ENCODE data around the gene IL34.

IL34 gene

GRCh38 chr16:70687671-70688245 lies 41.4 kb downstream of the IL34 start:
- DNase-seq (ENCODE audit: low read depth in 2 of 3, low spot score in 2 of 3): no peak

- DNase-seq (ENCODE audit: low read depth in 2 of 3, low spot score in 2 of 3): no peak
These were observed 41.9 kb downstream of the IL34 start for GRCh38 chr16:70688246-70688742.

GRCh38 chr16:70689035-70689969 lies 42.9 kb downstream of the IL34 start:
- no peak for DNase-seq (ENCODE audit: low read depth in 2 of 3, low spot score in 2 of 3)

GRCh38 chr16:70689970-70690891 lies 43.9 kb downstream of the IL34 start:
- no peak for DNase-seq (ENCODE audit: low read depth in 2 of 3, low spot score in 2 of 3)

GRCh38 chr16:70691223-70692129 lies 45.1 kb downstream of the IL34 start:
- no peak for DNase-seq (ENCODE audit: low read depth in 2 of 3, low spot score in 2 of 3)

- no peak for DNase-seq (ENCODE audit: low read depth in 2 of 3, low spot score in 2 of 3)
These were observed 45.9 kb downstream of the IL34 start for GRCh38 chr16:70692130-70692872.

GRCh38 chr16:70692873-70693671 lies 46.7 kb downstream of the IL34 start:
- DNase-seq (ENCODE audit: low read depth in 2 of 3, low spot score in 2 of 3): no peak

- DNase-seq (ENCODE audit: low read depth in 2 of 3, low spot score in 2 of 3): no peak
These were observed 47.9 kb downstream of the IL34 start for GRCh38 chr16:70694088-70694867.

GRCh38 chr16:70694868-70695218 lies 48.5 kb downstream of the IL34 start:
- DNase-seq (ENCODE audit: low read depth in 2 of 3, low spot score in 2 of 3): no peak

GRCh38 chr16:70695331-70696070 lies 49.1 kb downstream of the IL34 start:
- no peak for DNase-seq (ENCODE audit: low read depth in 2 of 3, low spot score in 2 of 3)

- DNase-seq (ENCODE audit: low read depth in 2 of 3, low spot score in 2 of 3): no peak
These were observed 50.0 kb downstream of the IL34 start for GRCh38 chr16:70696355-70696754.

GRCh38 chr16:70696952-70697593 lies 50.7 kb downstream of the IL34 start:
- no peak for DNase-seq (ENCODE audit: low read depth in 2 of 3, low spot score in 2 of 3)

GRCh38 chr16:70697594-70698170 lies 51.3 kb downstream of the IL34 start:
- no peak for DNase-seq (ENCODE audit: low read depth in 2 of 3, low spot score in 2 of 3)

- DNase-seq (ENCODE audit: low read depth in 2 of 3, low spot score in 2 of 3): no peak
These were observed 52.5 kb downstream of the IL34 start for GRCh38 chr16:70698901-70699300.

- DNase-seq (ENCODE audit: low read depth in 2 of 3, low spot score in 2 of 3): no peak
These were observed 53.3 kb downstream of the IL34 start for GRCh38 chr16:70699696-70700095.

Data from activated CD8-positive, alpha-beta memory T cell treated with anti-CD3 and anti-CD28 coated beads for 48 hours (primary cell).